ENCODE measurements around the gene SF1. TPM values are rescaled to one million over a fixed set of nuclear protein-coding genes. Genes with fewer than 3 reads are reported as not detected.
A peak's percentile ranks its signal among the peaks of the same experiment; 100 is the strongest.

The SF1 gene
- total RNA-seq, 1 donor from 2014 or later, result 460 TPM

- intact Hi-C loops (cut with micrococcal nuclease), result no loop called here
- Mint-ChIP-seq H3K27me3 (ENCODE audit: low read depth) (no peaks in the 10 kb centered on the region), H3K4me3 (ENCODE audit: low read depth) (no peak overlapping the region), H3K27ac (no peak overlapping the region), H3K36me3 (ENCODE audit: low read depth) (peaks cover 18% of the 10 kb centered on the region), H3K4me1 (ENCODE audit: low read depth) (no peaks in the 10 kb centered on the region), H3K9me3 (no peaks in the 10 kb centered on the region)
- no peak for DNase-seq (ENCODE audit: low spot score)
These were observed 8.0 kb upstream of the SF1 start for GRCh38 chr11:64786308-64786707.

- no peak overlapping the region for H3K4me3 Mint-ChIP-seq (ENCODE audit: low read depth)
- peaks cover 21% of the 10 kb centered on the region for H3K36me3 Mint-ChIP-seq (ENCODE audit: low read depth)
- H3K27ac Mint-ChIP-seq, result no peak overlapping the region
- H3K9me3 Mint-ChIP-seq, result no peaks in the 10 kb centered on the region
- no peak for DNase-seq (ENCODE audit: low spot score)
- no peaks in the 10 kb centered on the region for H3K27me3 Mint-ChIP-seq (ENCODE audit: low read depth)
- H3K4me1 Mint-ChIP-seq (ENCODE audit: low read depth), result peaks cover 7% of the 10 kb centered on the region
- intact Hi-C loops (cut with micrococcal nuclease), result no loop called here
These were observed 6.7 kb upstream of the SF1 start for GRCh38 chr11:64784813-64785581.

- intact Hi-C loops (cut with micrococcal nuclease), result loop anchor here (1.0 to 10.0 kb wide), 4 partner anchors 25 to 473 kb away; partner anchors contain the start of genes ATG2A, ESRRA, MAP4K2 and RASGRP2
- H3K27me3 Mint-ChIP-seq (ENCODE audit: low read depth), result no peaks in the 10 kb centered on the region
- peak overlapping the region; percentile 99 for H3K27ac Mint-ChIP-seq
- H3K4me3 Mint-ChIP-seq (ENCODE audit: low read depth), result peak overlapping the region; percentile 64
- no peaks in the 10 kb centered on the region for H3K9me3 Mint-ChIP-seq
- no peak for DNase-seq (ENCODE audit: low spot score)
- H3K36me3 Mint-ChIP-seq (ENCODE audit: low read depth), result peaks cover 52% of the 10 kb centered on the region
- peaks cover 52% of the 10 kb centered on the region for H3K4me1 Mint-ChIP-seq (ENCODE audit: low read depth)
These were observed 194 bp downstream of the SF1 start for GRCh38 chr11:64778223-64778472.

GRCh38 chr11:64777449-64778222, 706 bp downstream of the SF1 start:
- Mint-ChIP-seq H3K36me3 (ENCODE audit: low read depth) (peaks cover 57% of the 10 kb centered on the region), H3K4me3 (ENCODE audit: low read depth) (peak overlapping the region; percentile 84), H3K27me3 (ENCODE audit: low read depth) (no peaks in the 10 kb centered on the region), H3K9me3 (no peaks in the 10 kb centered on the region), H3K4me1 (ENCODE audit: low read depth) (peaks cover 55% of the 10 kb centered on the region), H3K27ac (peak overlapping the region; percentile 27)
- DNase-seq (ENCODE audit: low spot score), result peak; percentile 76
- intact Hi-C loops (cut with micrococcal nuclease), result loop anchor here (1.0 to 10.0 kb wide), 5 partner anchors 9 to 472 kb away; partner anchors contain the start of genes ATG2A, ESRRA, MAP4K2 and RASGRP2

GRCh38 chr11:64776875-64777274, 1.5 kb downstream of the SF1 start:
- Mint-ChIP-seq H3K27me3 (ENCODE audit: low read depth) (no peaks in the 10 kb centered on the region), H3K4me3 (ENCODE audit: low read depth) (peak overlapping the region; percentile 84), H3K4me1 (ENCODE audit: low read depth) (peaks cover 62% of the 10 kb centered on the region), H3K9me3 (no peaks in the 10 kb centered on the region), H3K27ac (peak overlapping the region; percentile 27), H3K36me3 (ENCODE audit: low read depth) (peaks cover 64% of the 10 kb centered on the region)
- intact Hi-C loops (cut with micrococcal nuclease), result loop anchor here (1.0 to 10.0 kb wide), 2 partner anchors 9 to 138 kb away; partner anchors contain the start of gene ATG2A
- DNase-seq (ENCODE audit: low spot score), result no peak

- H3K27ac Mint-ChIP-seq, result peak overlapping the region; percentile 27
- H3K27me3 Mint-ChIP-seq (ENCODE audit: low read depth), result no peaks in the 10 kb centered on the region
- H3K36me3 Mint-ChIP-seq (ENCODE audit: low read depth), result peaks cover 69% of the 10 kb centered on the region
- H3K4me3 Mint-ChIP-seq (ENCODE audit: low read depth), result peak overlapping the region; percentile 84
- intact Hi-C loops (cut with micrococcal nuclease), result loop anchor here (10.0 kb wide), 1 partner anchor 138 kb away; the partner anchor contains the start of gene ATG2A
- no peak for DNase-seq (ENCODE audit: low spot score)
- peaks cover 65% of the 10 kb centered on the region for H3K4me1 Mint-ChIP-seq (ENCODE audit: low read depth)
- no peaks in the 10 kb centered on the region for H3K9me3 Mint-ChIP-seq
These were observed 1.9 kb downstream of the SF1 start for GRCh38 chr11:64776425-64776824.

- H3K4me1 Mint-ChIP-seq (ENCODE audit: low read depth), result peaks cover 60% of the 10 kb centered on the region
- H3K27ac Mint-ChIP-seq, result no peak overlapping the region
- intact Hi-C loops (cut with micrococcal nuclease), result loop anchor here (10.0 kb wide), 1 partner anchor 141 kb away; the partner anchor contains the start of gene ATG2A
- H3K36me3 Mint-ChIP-seq (ENCODE audit: low read depth), result peaks cover 83% of the 10 kb centered on the region
- H3K9me3 Mint-ChIP-seq, result no peaks in the 10 kb centered on the region
- no peaks in the 10 kb centered on the region for H3K27me3 Mint-ChIP-seq (ENCODE audit: low read depth)
- no peak overlapping the region for H3K4me3 Mint-ChIP-seq (ENCODE audit: low read depth)
- no peak for DNase-seq (ENCODE audit: low spot score)
These were observed 4.2 kb downstream of the SF1 start for GRCh38 chr11:64774144-64774543.

GRCh38 chr11:64772303-64773018, 5.9 kb downstream of the SF1 start:
- intact Hi-C loops (cut with micrococcal nuclease), result loop anchor here (10.0 kb wide), 1 partner anchor 142 kb away; the partner anchor contains the start of gene ATG2A
- no peaks in the 10 kb centered on the region for H3K27me3 Mint-ChIP-seq (ENCODE audit: low read depth)
- no peaks in the 10 kb centered on the region for H3K9me3 Mint-ChIP-seq
- peaks cover 98% of the 10 kb centered on the region for H3K36me3 Mint-ChIP-seq (ENCODE audit: low read depth)
- peaks cover 69% of the 10 kb centered on the region for H3K4me1 Mint-ChIP-seq (ENCODE audit: low read depth)
- DNase-seq (ENCODE audit: low spot score), result no peak
- H3K27ac Mint-ChIP-seq, result peak overlapping the region; percentile 29
- H3K4me3 Mint-ChIP-seq (ENCODE audit: low read depth), result peak overlapping the region; percentile 22

GRCh38 chr11:64771861-64772260, 6.5 kb downstream of the SF1 start:
- H3K4me3 Mint-ChIP-seq (ENCODE audit: low read depth), result no peak overlapping the region
- H3K27ac Mint-ChIP-seq, result no peak overlapping the region
- no peaks in the 10 kb centered on the region for H3K9me3 Mint-ChIP-seq
- H3K27me3 Mint-ChIP-seq (ENCODE audit: low read depth), result no peaks in the 10 kb centered on the region
- peaks cover 71% of the 10 kb centered on the region for H3K4me1 Mint-ChIP-seq (ENCODE audit: low read depth)
- DNase-seq (ENCODE audit: low spot score), result no peak
- intact Hi-C loops (cut with micrococcal nuclease), result loop anchor here (10.0 kb wide), 1 partner anchor 143 kb away; the partner anchor contains the start of gene ATG2A
- peaks cover 98% of the 10 kb centered on the region for H3K36me3 Mint-ChIP-seq (ENCODE audit: low read depth)

GRCh38 chr11:64770120-64770519, 8.2 kb downstream of the SF1 start:
- no peaks in the 10 kb centered on the region for H3K27me3 Mint-ChIP-seq (ENCODE audit: low read depth)
- no peak for DNase-seq (ENCODE audit: low spot score)
- no peaks in the 10 kb centered on the region for H3K9me3 Mint-ChIP-seq
- peaks cover 62% of the 10 kb centered on the region for H3K4me1 Mint-ChIP-seq (ENCODE audit: low read depth)
- peaks cover 95% of the 10 kb centered on the region for H3K36me3 Mint-ChIP-seq (ENCODE audit: low read depth)
- intact Hi-C loops (cut with micrococcal nuclease), result loop anchor here (10.0 kb wide), 1 partner anchor 145 kb away; the partner anchor contains the start of gene ATG2A
- no peak overlapping the region for H3K27ac Mint-ChIP-seq
- H3K4me3 Mint-ChIP-seq (ENCODE audit: low read depth), result no peak overlapping the region

- peaks cover 95% of the 10 kb centered on the region for H3K36me3 Mint-ChIP-seq (ENCODE audit: low read depth)
- no peak overlapping the region for H3K4me3 Mint-ChIP-seq (ENCODE audit: low read depth)
- intact Hi-C loops (cut with micrococcal nuclease), result no loop called here
- no peaks in the 10 kb centered on the region for H3K27me3 Mint-ChIP-seq (ENCODE audit: low read depth)
- DNase-seq (ENCODE audit: low spot score), result no peak
- peak overlapping the region; percentile 3 for H3K27ac Mint-ChIP-seq
- no peaks in the 10 kb centered on the region for H3K9me3 Mint-ChIP-seq
- H3K4me1 Mint-ChIP-seq (ENCODE audit: low read depth), result peaks cover 65% of the 10 kb centered on the region
These were observed 9.1 kb downstream of the SF1 start for GRCh38 chr11:64769283-64769682.

- H3K27ac Mint-ChIP-seq, result peak overlapping the region; percentile 3
- no peak for DNase-seq (ENCODE audit: low spot score)
- intact Hi-C loops (cut with micrococcal nuclease), result loop anchor here (1.0 kb wide), 1 partner anchor 9 kb away; no protein-coding TSS in a partner anchor
- no peak overlapping the region for H3K4me3 Mint-ChIP-seq (ENCODE audit: low read depth)
- no peaks in the 10 kb centered on the region for H3K27me3 Mint-ChIP-seq (ENCODE audit: low read depth)
- H3K4me1 Mint-ChIP-seq (ENCODE audit: low read depth), result peaks cover 67% of the 10 kb centered on the region
- H3K36me3 Mint-ChIP-seq (ENCODE audit: low read depth), result peaks cover 96% of the 10 kb centered on the region
- H3K9me3 Mint-ChIP-seq, result no peaks in the 10 kb centered on the region
These were observed 10.0 kb downstream of the SF1 start for GRCh38 chr11:64768300-64768694.

All from activated T-helper 2 cell treated with anti-CD3 and anti-CD28 coated beads, Interferon-gamma antibody, Interleukin-2, Interleukin-4, amounts not matched to agents 10 μg/mL and 5 μg/mL and 100 μg/mL, durations not matched to agents 14 hours and 24 hours and 36 hours (primary cell).